Brain microvascular endothelial cell (primary cell): ENCODE data around the gene SNX9.
A peak's percentile ranks its signal among the peaks of the same experiment; 100 is the strongest.

Experiments
- DNase-seq: peaks from one replicate; pipeline ENCODE4 v3.0.0-alpha.2; 2020
- H3K27ac ChIP-seq: fragments of 250-450 bp; sonication (Bioruptor Pico); 2 replicates; pipeline ENCODE4 v1.5.1; 2020; ENCODE audit warnings: mild to moderate bottlenecking, moderate library complexity
- H3K27me3 ChIP-seq: fragments of 250-450 bp; sonication (Bioruptor Pico); replicated peaks from 2 replicates; pipeline ENCODE4 v1.5.1; 2020; ENCODE audit warnings: mild to moderate bottlenecking
- H3K36me3 ChIP-seq: fragments of 250-450 bp; sonication (Bioruptor Pico); replicated peaks from 2 replicates; pipeline ENCODE4 v1.5.1; 2020; ENCODE audit warnings: mild to moderate bottlenecking
- H3K4me3 ChIP-seq: 2 replicates; pipeline ENCODE4 v1.5.1; 2011; ENCODE audit warnings: low read depth, mild to moderate bottlenecking, control low read depth, low read length, moderate library complexity
- CTCF ChIP-seq: IDR thresholded peaks from 2 replicates; pipeline ENCODE4 v1.5.1; 2011; ENCODE audit warnings: low read depth, mild to moderate bottlenecking, moderate library complexity, low read length, control low read depth, inconsistent platforms; ENCODE audit errors: missing control alignments
- in situ Hi-C: cut with HindIII; loops from 2 replicates; pipeline ENCODE4 v1.10.0; 2017; ENCODE audit warnings: low sequenced_read_pairs, low pct_ligation_motif_present

The SNX9 gene

GRCh38 chr6:157984686-157985225 lies 161.7 kb downstream of the SNX9 start:
- Histone ChIP-seq H3K4me3 (peak overlapping the region; percentile 24), H3K27ac (no peak overlapping the region), H3K36me3 (peaks cover 3% of the 10 kb centered on the region), H3K27me3 (no peaks in the 10 kb centered on the region)
- in situ Hi-C loops: no loop called here
- no peak for DNase-seq
- no peak for TF ChIP-seq CTCF

- no peak for DNase-seq
- no peak for TF ChIP-seq CTCF
- H3K4me3 ChIP-seq: no peak overlapping the region
- H3K27me3 ChIP-seq: no peaks in the 10 kb centered on the region
- in situ Hi-C loops: no loop called here
- H3K36me3 ChIP-seq: peaks cover 6% of the 10 kb centered on the region
- no peak overlapping the region for H3K27ac ChIP-seq
These were observed 162.5 kb downstream of the SNX9 start for GRCh38 chr6:157985378-157986155.

GRCh38 chr6:157987788-157988699 lies 165.0 kb downstream of the SNX9 start:
- in situ Hi-C loops: no loop called here

GRCh38 chr6:157988700-157989063 lies 165.6 kb downstream of the SNX9 start:
- in situ Hi-C loops: no loop called here

More at GRCh38 chr6:157987788-157988699, 165.0 kb downstream of the SNX9 start:
- peaks cover 6% of the 10 kb centered on the region for H3K36me3 ChIP-seq
- H3K27ac ChIP-seq: no peak overlapping the region
- no peak overlapping the region for H3K4me3 ChIP-seq
- H3K27me3 ChIP-seq: no peaks in the 10 kb centered on the region
- no peak for TF ChIP-seq CTCF
- DNase-seq: no peak

More at GRCh38 chr6:157988700-157989063, 165.6 kb downstream of the SNX9 start:
- Histone ChIP-seq H3K36me3 (peaks cover 6% of the 10 kb centered on the region), H3K27ac (no peak overlapping the region), H3K27me3 (no peaks in the 10 kb centered on the region), H3K4me3 (no peak overlapping the region)
- TF ChIP-seq CTCF: no peak
- no peak for DNase-seq
